Caco-2 (cell line): Measurements from ENCODE around the gene GSK3B. TPM values are rescaled to one million over a fixed set of nuclear protein-coding genes. Genes with fewer than 3 reads are reported as not detected.

Experiments
- Bru-seq: library from RNA; stranded (reverse); fragments of 400-500 nt; gene quantifications from one replicate; lab custom pipeline; 2021; lab: Mats Ljungman, UMichigan
- BruChase-seq, 2 experiments: library from RNA; stranded (reverse); fragments of 400-500 nt; gene quantifications; one replicate each; lab custom pipeline; 2021; lab: Mats Ljungman, UMichigan
- BruUV-seq: library from RNA; stranded (reverse); fragments of 400-500 nt; replicated peaks from 2 replicates; lab custom pipeline; 2021; lab: Mats Ljungman, UMichigan
- CTCF ChIA-PET: fragments of 300-600 bp; sonication (Branson Sonifier 250); formaldehyde crosslinking; loops from one replicate; lab custom pipeline; 2022; ENCODE audit warnings: antibody characterized with exemption; lab: Charles Lee
- POLR2A ChIA-PET: fragments of 300-600 bp; sonication (Branson Sonifier 250); formaldehyde crosslinking; loops from one replicate; lab custom pipeline; 2022; ENCODE audit warnings: antibody characterized with exemption; lab: Charles Lee
- DNase-seq, 2 experiments: peaks; one replicate each; pipeline versions ENCODE4 v3.0.0 to v3.0.0-alpha.2; 2020 to 2022
- H3K27me3 ChIP-seq: replicated peaks from 2 replicates; pipeline ENCODE4 v1.6.0; 2011; ENCODE audit warnings: low read length; ENCODE audit not compliant: control insufficient read depth, insufficient read depth
- H3K36me3 ChIP-seq: 2 replicates; pipeline ENCODE4 v1.5.1; 2011; ENCODE audit warnings: low read length; ENCODE audit not compliant: control insufficient read depth, insufficient read depth
- H3K4me1 ChIP-seq: fragments of 250-450 bp; sonication (Bioruptor Pico); 2 replicates; pipeline ENCODE4 v1.5.1; 2020; ENCODE audit warnings: mild to moderate bottlenecking
- H3K4me3 ChIP-seq: 2 replicates; pipeline ENCODE4 v1.5.1; 2011; ENCODE audit warnings: low read depth, mild to moderate bottlenecking, control low read depth, low read length
- H3K9me3 ChIP-seq: fragments of 250-450 bp; sonication (Bioruptor Pico); 2 replicates; pipeline ENCODE4 v1.5.1; 2020; ENCODE audit warnings: mild to moderate bottlenecking, moderate library complexity
- H3K27ac Mint-ChIP-seq: one replicate; pipeline ENCODE4 v1.8.0; 2022; ENCODE audit warnings: mixed read lengths; ENCODE audit not compliant: unreplicated experiment
- H3K27me3 Mint-ChIP-seq: one replicate; pipeline ENCODE4 v1.8.0; 2022; ENCODE audit warnings: mixed read lengths; ENCODE audit not compliant: insufficient read depth, unreplicated experiment
- H3K36me3 Mint-ChIP-seq: one replicate; pipeline ENCODE4 v1.8.0; 2022; ENCODE audit warnings: mild to moderate bottlenecking, mixed read lengths; ENCODE audit not compliant: insufficient read depth, unreplicated experiment
- H3K4me1 Mint-ChIP-seq: one replicate; pipeline ENCODE4 v1.8.0; 2022; ENCODE audit warnings: low read depth, mixed read lengths; ENCODE audit not compliant: unreplicated experiment
- H3K4me3 Mint-ChIP-seq: one replicate; pipeline ENCODE4 v1.8.0; 2022; ENCODE audit warnings: mild to moderate bottlenecking, moderate library complexity, mixed read lengths; ENCODE audit not compliant: unreplicated experiment
- H3K9me3 Mint-ChIP-seq: one replicate; pipeline ENCODE4 v1.8.0; 2022; ENCODE audit warnings: mixed read lengths; ENCODE audit not compliant: unreplicated experiment
- intact Hi-C: fragments of 100-400 bp; cut with micrococcal nuclease; formaldehyde crosslinking; loops from one replicate; pipeline ENCODE4 v1.10.0; 2022; ENCODE audit not compliant: unreplicated experiment
- long read RNA-seq: library from polyadenylated mRNA; stranded (forward); transcript quantifications from one replicate; pipeline ENCODE4 v2.0.0, GENCODE V29; 2022
- total RNA-seq: library from RNA; stranded (reverse); gene quantifications from 2 replicates; pipeline ENCODE4 v1.2.3, GENCODE V29; 2022
- TF ChIP-seq, protein P1 (sequence below), 2 experiments: fragments of 200-600 bp in 1 of 2; IDR thresholded peaks; 1 replicate in 1 of 2; 2 replicates in 1 of 2; pipeline versions ENCODE4 v1.5.1 to v1.8.0; 2011 to 2022; ENCODE audit warnings: antibody characterized with exemption in 1 of 2, control low read depth in 1 of 2, inconsistent platforms in 1 of 2, low read depth in 1 of 2, low read length in 1 of 2, mild to moderate bottlenecking in 1 of 2, moderate library complexity in 1 of 2; ENCODE audit not compliant: insufficient read depth in 1 of 2, severe bottlenecking in 1 of 2, unreplicated experiment in 1 of 2

Gene GSK3B
- 55.2 and 56.4 TPM in 2 replicates for total RNA-seq
- percentile 92 among the genes with signal in this experiment for Bru-seq, nascent RNA
- percentile 83 among the genes with signal in this experiment for BruChase-seq, experiment 1, labeled RNA remaining after a 2-hour chase
- BruChase-seq, experiment 2, labeled RNA remaining after a 6-hour chase = percentile 82 among the genes with signal in this experiment
- long read RNA-seq, full-length matches to known transcripts = 22 of 34 reads
- long read RNA-seq, partial matches to known transcripts = 2 of 34 reads
- long read RNA-seq, other reads (novel, unspliced or antisense) = 10 of 34 reads

DNA sequence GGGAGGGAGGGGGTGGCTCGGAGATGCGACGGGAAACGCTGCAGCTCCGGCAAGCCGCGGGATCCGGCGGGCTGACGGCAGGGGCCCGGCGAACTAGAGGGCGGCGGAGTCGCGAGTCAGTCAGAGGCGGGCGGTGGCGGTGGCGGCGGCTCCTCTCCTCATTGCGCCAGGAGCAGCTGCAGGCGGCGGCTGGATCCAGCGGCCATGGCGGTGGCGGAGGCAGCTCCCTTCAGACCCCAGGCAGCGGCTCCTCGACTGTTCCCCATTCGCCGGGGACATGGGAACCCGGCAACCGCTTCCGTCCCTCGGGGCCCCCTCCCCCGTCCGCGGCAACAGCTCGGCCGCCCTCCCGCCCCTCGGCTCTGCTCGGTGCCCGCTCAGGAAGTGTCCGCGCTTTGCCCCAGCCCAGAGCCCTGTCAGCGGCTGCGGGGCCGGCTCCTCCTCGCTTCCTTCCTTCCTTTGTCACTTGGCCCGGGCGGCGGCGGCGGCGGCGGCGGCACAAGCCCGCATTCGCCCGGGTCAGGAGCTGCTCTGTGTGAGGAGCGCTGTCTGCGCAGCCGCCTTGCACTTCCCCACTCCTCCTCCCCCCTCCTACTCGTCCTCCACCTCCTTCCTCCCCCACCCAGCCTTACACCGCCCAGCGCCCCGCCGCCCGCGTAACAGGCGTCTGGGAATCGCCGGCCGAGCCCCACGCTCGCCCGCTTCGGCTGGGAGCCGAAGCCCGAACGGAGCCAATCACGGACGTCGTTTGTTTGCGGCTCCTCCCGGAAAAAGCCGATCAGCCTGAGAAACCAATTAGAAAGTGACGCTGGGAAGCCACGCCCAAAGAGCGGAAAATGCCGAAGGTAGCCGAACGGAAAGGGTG, at the start of gene GSK3B:
Gene GSK3B (minus strand): TSS at position 537 of the 865 bp plus-strand sequence. CDS start 1,013 bp downstream, outside the sequence.
- no peaks in the 10 kb centered on the region for H3K27me3 ChIP-seq
- H3K36me3 Mint-ChIP-seq = peaks cover 30% of the 10 kb centered on the region
- no peaks in the 10 kb centered on the region for H3K27me3 Mint-ChIP-seq
- intact Hi-C loops = loop anchor here (1.0 to 10.0 kb wide), 4 partner anchors 87 to 323 kb away; no protein-coding TSS in a partner anchor
- no peaks in the 10 kb centered on the region for H3K36me3 ChIP-seq
- H3K4me3 ChIP-seq = peak within 1 kb of the TSS; percentile 92
- DNase-seq = peak; percentile 78 to 79
- H3K27ac Mint-ChIP-seq = no peak within 1 kb of the TSS
- no TSS peak for BruUV-seq
- no peak within 1 kb of the TSS for H3K4me3 Mint-ChIP-seq
- no peaks in the 10 kb centered on the region for H3K9me3 ChIP-seq
- POLR2A ChIA-PET = interaction anchor here (0.5 to 3.2 kb wide), 16 partner anchors 19 to 502 kb away, joined by 3 to 58 read pairs (median 4); partner anchors contain the start of genes COX17, LRRC58 and NDUFB4
- peaks cover 15% of the 10 kb centered on the region for H3K4me1 Mint-ChIP-seq
- CTCF ChIA-PET = no interaction called here
- peaks cover 23% of the 10 kb centered on the region for H3K4me1 ChIP-seq
- no peaks in the 10 kb centered on the region for H3K9me3 Mint-ChIP-seq
- TF ChIP-seq, protein P1, sequence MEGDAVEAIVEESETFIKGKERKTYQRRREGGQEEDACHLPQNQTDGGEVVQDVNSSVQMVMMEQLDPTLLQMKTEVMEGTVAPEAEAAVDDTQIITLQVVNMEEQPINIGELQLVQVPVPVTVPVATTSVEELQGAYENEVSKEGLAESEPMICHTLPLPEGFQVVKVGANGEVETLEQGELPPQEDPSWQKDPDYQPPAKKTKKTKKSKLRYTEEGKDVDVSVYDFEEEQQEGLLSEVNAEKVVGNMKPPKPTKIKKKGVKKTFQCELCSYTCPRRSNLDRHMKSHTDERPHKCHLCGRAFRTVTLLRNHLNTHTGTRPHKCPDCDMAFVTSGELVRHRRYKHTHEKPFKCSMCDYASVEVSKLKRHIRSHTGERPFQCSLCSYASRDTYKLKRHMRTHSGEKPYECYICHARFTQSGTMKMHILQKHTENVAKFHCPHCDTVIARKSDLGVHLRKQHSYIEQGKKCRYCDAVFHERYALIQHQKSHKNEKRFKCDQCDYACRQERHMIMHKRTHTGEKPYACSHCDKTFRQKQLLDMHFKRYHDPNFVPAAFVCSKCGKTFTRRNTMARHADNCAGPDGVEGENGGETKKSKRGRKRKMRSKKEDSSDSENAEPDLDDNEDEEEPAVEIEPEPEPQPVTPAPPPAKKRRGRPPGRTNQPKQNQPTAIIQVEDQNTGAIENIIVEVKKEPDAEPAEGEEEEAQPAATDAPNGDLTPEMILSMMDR (IDR thresholded peaks at IDR 0.05; ENCODE audit: insufficient read depth in 1 of 2, low read depth in 1 of 2, low read length in 1 of 2, severe bottlenecking in 1 of 2, unreplicated experiment in 1 of 2) = no peak

GRCh38 chr3:120143676-120144075, 49.4 kb upstream of the GSK3B start:
- Mint-ChIP-seq H3K27me3 (no peaks in the 10 kb centered on the region), H3K4me3 (peak overlapping the region; percentile 40), H3K9me3 (peaks cover 7% of the 10 kb centered on the region), H3K27ac (peak overlapping the region; percentile 96), H3K36me3 (peaks cover 12% of the 10 kb centered on the region), H3K4me1 (peaks cover 48% of the 10 kb centered on the region)
- Histone ChIP-seq H3K4me1 (peaks cover 51% of the 10 kb centered on the region), H3K9me3 (peaks cover 4% of the 10 kb centered on the region; the same call in 1 of the 2 replicates), H3K36me3 (no peaks in the 10 kb centered on the region; the same call in 1 of the 2 replicates), H3K27me3 (no peaks in the 10 kb centered on the region), H3K4me3 (no peak overlapping the region)
- TF ChIP-seq, protein P1 (IDR thresholded peaks at IDR 0.05; ENCODE audit: insufficient read depth in 1 of 2, low read depth in 1 of 2, low read length in 1 of 2, severe bottlenecking in 1 of 2, unreplicated experiment in 1 of 2) = no peak
- BruUV-seq = no TSS peak
- CTCF ChIA-PET = no interaction called here
- intact Hi-C loops = loop anchor here (1.0 to 2.0 kb wide), 2 partner anchors 39 to 48 kb away; no protein-coding TSS in a partner anchor
- peak; percentile 27 to 47 for DNase-seq
- POLR2A ChIA-PET = interaction anchor here (2.0 to 6.0 kb wide), 2 partner anchors 16 to 49 kb away, joined by 14 to 58 read pairs; partner anchors contain the start of gene GSK3B

DNA sequence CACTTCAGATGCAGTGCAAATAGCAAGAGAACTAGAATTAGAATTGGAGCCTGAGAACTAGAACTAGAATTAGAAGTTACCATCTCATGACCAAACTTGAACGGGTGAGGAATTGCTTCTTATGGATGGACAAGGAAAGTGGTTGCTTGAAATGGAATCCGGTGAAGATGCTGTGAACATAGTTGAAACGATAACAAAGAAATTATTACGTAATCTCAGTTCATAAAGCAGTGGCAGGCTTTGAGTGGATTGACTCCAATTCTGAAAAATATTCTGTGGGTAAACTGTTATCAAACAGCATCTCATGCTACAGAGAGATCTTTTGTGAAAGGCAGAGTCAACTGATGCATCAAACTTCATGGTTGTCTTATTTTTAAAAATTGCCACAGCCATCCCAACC, 48.0 kb upstream of the GSK3B start:
- BruUV-seq = no TSS peak
- intact Hi-C loops = no loop called here
- CTCF ChIA-PET = no interaction called here
- peaks cover 7% of the 10 kb centered on the region for H3K9me3 Mint-ChIP-seq
- DNase-seq = no peak
- no peaks in the 10 kb centered on the region for H3K27me3 Mint-ChIP-seq
- H3K4me3 Mint-ChIP-seq = no peak overlapping the region
- H3K27me3 ChIP-seq = no peaks in the 10 kb centered on the region
- POLR2A ChIA-PET = no interaction called here
- H3K36me3 ChIP-seq = no peaks in the 10 kb centered on the region; the same call in 1 of the 2 replicates
- H3K4me1 Mint-ChIP-seq = peaks cover 46% of the 10 kb centered on the region
- H3K4me1 ChIP-seq = peaks cover 37% of the 10 kb centered on the region
- H3K36me3 Mint-ChIP-seq = peaks cover 8% of the 10 kb centered on the region
- H3K27ac Mint-ChIP-seq = no peak overlapping the region
- no peak overlapping the region for H3K4me3 ChIP-seq
- H3K9me3 ChIP-seq = peaks cover 4% of the 10 kb centered on the region; the same call in 1 of the 2 replicates
- TF ChIP-seq, protein P1 (IDR thresholded peaks at IDR 0.05; ENCODE audit: insufficient read depth in 1 of 2, low read depth in 1 of 2, low read length in 1 of 2, severe bottlenecking in 1 of 2, unreplicated experiment in 1 of 2) = no peak
